Activated CD4-positive, alpha-beta T cell treated with anti-CD3 and anti-CD28 coated beads, Interleukin-2, amount 50 U/mL, for 48 hours (primary cell): ENCODE measurements around the gene UNC5C.

Experiments used
- DNase-seq, 2 experiments: peaks; one replicate each; pipeline ENCODE4 v3.0.0-alpha.2; 2020

UNC5C gene

DNA sequence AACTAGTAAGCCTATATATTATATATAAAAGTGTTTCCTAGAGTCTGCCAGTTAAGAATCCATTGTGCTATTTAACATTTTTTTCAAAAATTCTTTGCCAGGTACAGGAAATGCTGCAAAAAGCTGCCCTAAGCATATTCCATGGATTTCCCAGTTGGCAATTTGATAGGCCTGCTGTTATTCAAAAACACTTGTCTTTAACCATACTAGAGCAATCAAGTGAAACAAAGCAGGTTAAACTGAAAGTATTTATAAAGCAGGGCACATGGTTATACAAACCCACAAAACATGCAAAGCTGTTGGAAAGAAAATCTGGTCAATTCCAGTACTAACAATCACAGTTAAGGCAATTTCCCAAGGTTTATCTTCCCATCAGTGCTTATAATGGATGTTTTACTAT is 159.9 kb downstream of the UNC5C start:
- DNase-seq, result no peak

DNA sequence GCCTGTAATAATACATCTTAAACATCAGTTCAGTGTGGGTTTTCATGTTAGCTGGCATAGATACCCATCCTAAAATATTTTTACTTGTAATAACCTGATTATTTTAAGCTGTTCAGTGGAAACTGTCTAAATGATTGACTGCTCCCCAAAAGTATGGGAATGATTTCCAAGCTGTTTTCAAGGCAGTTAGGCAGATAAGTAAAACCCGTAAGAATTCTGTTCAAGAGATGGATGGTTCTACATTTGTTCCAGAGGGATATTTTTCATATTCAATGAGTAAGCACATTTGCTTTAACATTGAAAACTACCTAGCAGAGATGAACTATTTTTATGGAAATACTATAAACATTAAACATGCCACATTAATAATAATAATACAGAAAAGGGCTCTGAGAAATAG is 161.1 kb downstream of the UNC5C start:
- DNase-seq, result no peak

DNA sequence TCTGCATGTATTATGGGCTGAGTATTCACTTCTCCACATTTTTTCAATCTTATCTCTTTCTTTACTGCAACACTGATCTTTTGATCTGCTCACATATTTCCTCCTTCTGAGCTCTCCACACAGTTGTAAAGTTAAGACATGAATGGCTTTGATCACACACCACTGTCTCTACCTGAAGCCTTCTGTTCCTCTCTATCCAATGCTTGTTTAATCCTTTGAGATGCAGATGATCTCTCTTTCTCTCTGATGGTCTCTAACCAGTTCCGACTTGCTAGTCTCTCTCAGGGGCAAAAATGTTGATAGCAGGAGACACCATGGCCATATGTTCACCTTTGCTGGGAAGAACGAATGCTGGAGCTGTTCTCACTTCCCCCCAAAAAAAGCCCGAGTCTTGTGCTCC is 162.4 kb downstream of the UNC5C start:
- no peak for DNase-seq

DNA sequence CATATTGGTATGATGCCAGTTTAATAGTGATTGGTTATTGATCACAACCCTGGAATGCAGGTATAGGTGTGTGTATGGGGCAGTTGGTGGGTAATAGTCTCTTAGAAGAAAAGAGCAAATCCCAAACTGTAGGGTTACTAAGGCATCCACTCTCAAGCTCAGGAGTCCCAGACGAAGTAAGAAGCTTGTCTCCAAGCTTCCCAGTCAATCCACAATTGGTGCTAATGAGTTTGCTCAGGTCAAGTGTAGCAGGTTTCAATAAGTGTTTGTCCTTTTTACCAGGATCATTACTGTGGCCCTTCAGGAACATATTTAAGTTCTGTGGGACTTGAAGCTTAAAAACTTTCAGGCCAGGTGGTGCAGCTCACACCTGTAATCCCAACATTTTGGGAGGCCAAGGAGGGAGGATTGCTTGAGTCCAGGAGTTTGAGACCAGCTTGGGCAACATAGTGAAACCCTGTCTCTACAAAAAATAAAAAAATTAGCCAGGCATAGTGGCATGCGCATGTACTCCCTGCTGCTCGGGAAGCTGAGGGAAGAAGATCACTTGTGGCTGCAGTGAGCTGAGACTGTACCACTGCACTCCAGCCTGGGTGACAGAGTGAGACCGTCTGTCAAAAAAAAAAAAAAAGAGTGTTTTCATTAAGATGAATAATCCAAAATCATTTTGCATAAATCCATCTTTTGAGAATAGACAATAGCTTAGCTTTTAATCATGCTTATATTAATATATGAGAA is 166.8 kb downstream of the UNC5C start:
- DNase-seq, result no peak

DNA sequence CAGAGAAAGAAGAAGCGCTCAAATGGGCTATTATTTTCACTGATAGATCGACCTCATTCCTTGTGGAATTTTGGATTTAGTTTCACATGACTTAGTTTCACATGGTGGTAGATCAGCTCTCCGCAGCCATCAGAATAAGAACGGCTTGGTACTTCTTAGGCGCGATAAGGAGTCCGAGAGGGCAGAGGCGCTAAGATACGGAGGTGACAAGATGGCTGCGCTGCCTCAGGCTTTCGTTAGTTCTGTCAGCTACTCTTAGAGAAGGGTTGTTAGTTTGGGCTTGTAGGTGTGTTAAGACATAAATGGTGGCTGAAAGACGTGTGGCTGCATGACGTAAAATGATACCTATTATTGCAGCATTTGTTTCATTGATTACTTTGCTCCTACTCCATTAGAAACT is 169.1 kb downstream of the UNC5C start:
- no peak for DNase-seq

DNA sequence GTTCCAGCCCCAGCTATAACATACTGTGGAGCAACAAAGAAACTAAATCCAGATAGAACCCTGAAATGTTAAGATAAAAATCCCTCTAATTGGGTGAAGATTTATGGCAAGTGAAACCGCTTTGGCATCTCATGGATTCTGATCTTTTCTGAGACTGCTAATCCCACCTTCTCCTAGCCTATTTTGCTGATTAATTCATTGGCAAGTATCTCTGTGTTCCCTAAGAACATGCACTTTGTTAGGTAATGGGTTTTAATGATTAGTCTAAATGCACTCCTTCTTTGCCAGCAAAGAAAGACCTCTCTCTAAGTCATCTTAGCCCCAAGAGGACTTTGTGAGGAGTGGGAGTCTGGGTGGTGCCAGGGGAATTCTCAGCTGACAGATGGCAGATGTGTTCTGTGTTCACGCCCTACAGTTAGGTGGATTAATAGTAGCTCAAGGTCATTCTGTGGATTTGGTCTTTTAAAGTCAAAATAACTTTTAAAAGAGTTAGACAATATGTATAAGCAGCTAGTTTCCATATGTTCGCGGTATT is 171.3 kb downstream of the UNC5C start:
- no peak for DNase-seq

DNA sequence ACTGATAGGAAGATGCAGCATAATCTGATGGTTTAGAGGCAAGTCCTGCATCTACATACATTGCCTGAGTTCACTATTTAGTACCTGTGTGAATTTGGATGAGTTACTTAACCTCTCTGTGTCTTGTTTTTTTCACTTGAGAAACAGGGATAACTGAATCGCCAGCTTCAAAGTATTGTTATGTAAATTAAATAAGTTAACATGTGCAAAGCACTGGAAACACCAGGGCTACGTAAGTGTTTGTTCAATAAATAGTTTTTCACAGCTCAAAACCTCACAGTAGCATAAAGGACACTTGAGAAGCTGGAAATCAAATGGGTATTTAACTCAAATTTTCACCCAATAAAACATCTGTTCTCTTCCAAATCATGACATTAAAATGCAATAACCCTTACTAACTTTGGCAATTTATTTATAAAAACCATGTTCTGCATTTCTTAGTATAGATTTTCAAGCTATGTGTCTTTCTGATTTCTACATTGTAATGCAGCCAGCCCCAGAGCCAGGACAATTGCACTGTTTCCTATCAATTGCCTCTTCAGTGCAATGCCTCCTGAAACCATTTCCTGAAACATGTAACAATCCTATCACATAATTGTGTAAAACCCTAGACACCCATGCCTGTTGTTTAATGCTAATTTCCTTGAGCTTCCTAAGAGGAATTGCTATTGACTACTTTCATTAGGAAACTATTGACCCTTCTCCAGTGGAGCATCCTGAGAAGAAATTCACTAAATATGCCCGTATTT is 177.1 kb downstream of the UNC5C start:
- DNase-seq, result no peak

DNA sequence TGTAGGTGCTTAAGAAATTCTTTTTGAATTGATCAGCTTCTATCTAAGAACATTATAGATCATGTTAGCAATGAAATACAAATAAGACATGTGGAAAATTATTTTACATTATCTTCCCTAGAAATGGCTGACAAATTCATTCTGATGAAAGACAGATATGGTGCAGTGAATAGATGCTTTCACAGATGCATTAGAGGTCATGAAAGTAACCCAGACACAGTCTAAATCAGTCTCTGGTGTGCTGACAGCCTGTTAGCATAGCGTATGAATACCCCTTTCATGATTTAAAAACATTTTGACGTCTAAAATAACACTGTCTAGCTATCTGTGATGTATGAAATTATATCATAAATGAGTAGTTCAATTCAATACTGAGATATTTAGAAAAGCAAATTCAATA is 180.9 kb downstream of the UNC5C start:
- no peak for DNase-seq

DNA sequence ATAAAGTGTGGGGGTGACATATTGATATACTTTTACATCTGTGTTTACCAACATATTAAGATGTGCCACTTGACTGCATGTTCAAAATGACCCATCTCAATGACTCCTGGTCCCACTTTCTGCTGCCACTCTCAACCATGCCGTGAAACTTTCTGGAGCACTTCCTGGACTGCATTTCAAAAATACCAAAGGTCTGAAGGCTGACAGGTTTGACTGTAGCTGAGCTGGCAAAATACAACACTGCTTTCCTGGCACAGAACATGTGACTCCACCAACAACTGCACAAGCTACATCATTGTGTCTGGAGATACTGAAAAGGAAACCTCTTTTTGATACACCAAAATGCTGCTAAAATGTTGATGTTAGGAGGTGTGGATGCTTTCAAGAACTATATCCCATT is 184.8 kb downstream of the UNC5C start:
- DNase-seq, result no peak

DNA sequence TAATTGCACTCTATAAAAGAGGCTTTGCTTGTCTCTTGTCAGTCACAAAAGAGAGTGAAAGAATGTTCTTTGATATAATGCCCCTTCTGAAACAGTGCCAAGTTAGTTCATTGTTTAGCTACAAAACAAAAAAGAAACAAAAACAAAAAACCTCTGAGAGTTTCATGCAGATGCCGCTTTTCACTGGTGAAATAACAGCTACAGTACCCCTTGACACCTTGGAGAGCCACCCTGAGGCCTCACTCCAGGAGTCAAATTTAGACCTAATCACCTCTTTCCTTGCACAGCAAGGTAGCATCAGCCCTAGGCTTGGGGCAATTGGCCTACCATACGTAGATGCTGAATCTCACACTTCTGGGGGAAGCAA is 185.2 kb downstream of the UNC5C start:
- DNase-seq, result no peak

DNA sequence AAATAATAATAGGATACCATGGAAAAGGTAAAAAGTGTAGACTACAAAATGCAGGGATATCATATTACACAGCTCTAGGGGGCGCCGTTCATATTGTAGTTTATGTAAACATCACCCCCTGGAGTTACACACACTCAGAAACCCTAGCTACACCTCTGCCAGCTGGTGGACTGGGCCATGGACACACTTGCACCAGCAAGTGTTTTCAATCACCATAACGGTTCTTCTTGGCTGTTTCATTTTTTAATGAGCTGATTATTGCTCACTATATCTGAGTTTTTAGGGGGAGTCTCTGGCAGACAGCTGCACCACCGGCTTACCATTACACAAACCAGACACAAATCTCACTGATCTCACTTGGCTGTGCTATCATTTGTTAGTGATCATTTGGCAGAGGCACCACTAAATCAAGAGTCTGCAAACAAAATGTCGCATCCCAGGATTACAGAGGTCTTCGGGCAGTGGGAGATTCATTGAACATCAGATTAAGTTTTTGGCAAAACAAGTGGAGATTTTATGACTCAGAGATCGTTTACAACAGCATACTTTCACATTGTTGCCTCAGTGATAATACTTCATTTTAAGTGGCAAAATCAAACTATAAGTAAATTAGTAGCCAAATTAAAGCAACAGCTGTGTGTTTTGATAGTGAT is 185.7 kb downstream of the UNC5C start:
- peak in 1 of 2 experiments; percentile 9 for DNase-seq

DNA sequence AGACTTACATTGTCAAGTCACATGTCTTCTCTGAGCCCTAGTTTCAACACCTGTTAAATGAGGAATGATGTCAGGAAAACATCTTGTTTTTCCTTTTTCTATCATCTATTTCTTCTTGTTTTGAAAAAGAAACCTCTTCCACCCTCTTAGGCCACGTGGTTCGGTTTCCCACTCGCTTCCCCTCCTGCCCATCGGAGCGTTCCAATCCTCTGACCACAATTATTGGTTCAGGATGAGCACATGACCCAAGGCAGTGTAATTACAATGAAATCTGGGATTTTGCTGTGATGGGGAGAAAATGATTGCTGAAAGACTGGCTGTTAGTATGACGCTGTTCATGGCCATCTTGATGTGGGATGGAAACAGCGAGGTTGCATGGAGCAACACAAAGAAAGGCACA is 186.7 kb downstream of the UNC5C start:
- no peak for DNase-seq

DNA sequence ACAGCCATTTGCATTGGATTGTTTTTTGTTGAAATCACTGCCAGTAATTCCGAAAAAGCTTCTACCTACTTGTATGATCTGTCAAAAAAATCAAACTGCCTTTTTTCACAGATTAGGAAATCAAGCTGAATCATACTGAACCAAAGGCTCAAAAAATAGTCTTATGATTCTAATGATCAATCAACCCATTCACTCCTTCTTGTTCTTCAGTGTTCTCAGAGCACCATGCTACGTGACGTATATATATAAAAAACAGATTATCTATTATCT is 187.1 kb downstream of the UNC5C start:
- DNase-seq, result no peak

DNA sequence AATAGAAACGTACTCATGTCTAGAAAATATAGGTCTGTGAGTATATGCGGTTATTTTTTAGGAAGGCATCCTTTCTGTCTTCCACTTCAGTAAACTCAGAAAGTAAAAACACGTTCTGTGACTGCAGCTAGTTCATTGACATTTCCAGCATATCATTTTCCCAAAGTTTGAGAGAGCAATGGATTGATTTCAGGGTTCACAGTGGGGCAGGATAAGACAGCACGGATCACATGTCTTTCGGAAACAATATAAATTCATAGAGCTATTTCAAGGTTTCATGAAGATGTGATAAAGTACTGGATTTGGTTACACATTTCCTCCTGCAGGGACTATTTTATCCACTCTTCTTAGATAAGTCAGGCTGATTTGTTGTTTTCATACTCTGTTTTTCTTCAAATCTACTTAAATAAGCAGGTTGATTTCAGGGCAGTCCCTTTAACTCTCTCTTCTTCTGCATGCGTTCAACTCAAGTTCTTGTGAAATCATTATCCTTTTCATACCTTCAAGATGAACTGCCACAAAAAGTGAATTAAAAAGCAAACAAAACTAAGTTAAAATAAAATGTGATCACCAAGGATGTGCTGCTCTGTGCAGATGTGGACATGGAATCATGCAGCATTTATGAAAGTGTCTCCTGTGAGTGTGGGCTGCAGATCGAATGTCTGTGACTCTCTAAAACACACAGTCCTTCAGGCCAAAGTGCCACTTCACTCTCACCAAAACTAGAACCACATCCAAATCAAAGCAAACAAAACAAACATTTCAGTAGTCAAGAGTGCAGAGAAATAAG is 187.7 kb downstream of the UNC5C start:
- DNase-seq, result no peak

DNA sequence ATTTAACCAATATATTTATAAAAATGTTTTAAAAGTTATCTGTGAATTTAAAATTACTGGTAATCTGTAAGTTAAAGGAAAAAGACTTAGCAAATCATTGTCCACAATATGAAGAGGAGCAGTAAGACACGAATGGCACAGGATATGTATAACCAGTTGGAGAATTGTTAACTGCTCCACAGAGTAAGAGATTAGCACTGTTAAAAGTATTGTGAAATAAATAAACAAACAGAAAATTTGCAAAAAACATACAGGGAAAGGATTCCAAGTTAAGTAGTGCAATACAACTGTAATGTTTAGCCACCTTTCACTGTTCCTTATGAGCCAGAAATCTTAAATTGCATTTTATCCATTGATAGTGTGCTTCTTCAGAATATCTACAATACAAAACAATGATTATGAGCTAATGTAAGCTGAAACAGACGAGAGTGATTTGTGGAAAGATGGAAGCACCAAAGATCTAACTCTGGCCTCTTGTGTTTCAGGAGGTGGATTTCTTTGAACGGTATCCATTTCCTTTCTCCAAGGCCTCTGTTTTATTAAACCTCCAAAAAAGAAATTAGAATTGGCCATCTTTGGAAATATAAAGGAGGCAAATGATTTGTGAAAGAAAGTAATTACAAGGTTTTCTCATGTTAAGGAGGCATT is 188.4 kb downstream of the UNC5C start:
- DNase-seq, result no peak

DNA sequence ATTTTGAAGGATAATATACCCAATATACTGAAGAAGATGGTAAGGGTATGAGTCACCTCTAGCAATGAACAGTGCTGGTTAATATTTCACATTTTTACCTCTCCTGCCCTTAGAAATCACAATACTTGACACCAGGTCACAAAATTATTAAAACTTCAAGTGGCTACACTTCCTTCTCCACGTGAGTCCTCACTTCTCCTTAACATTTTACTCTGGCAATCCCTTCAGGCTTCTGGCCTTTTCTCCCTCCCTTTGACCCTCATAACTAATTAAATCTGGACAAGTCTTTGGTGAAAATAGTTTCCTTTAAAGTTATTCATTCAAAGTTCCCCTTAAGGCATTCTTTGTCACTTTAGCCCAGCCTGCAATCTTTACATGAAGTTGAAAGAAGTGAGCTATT is 190.4 kb downstream of the UNC5C start:
- no peak for DNase-seq

DNA sequence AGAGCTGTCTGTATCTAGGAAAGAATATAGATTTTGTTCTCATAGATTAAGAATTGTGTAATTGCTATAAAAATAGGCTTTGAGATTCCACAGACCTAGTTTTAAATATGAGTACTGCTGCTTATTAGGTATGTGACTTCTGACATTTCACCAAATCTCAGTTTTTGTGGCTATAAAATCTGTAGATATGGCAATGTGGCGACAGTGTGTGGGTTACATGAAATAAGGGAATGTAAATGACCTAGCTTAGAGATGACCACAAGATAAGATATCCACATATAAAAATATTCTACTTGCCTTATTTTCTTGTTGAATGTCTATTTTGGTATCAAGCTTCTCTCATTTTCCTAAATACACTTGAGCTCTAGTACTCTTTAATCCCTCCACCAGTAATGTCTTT is 193.8 kb downstream of the UNC5C start:
- DNase-seq, result no peak

DNA sequence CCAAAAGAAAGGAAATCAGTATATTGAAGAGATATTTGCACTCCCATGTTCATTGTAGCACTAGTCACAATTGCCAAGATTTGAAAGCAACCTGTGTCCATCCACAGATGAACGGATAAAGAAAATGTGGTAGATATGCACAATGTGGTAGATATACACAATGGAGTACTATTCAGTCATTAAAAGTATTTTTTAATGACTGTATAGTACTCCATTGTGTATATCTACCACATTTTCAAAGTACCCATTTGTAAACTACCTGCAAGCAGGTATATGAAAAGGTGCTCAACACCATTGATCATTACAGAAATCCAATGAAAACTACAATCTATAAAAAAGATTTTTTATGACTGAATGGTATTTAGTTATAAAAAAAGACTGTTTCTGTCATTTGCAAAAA is 200.4 kb downstream of the UNC5C start:
- DNase-seq, result no peak

DNA sequence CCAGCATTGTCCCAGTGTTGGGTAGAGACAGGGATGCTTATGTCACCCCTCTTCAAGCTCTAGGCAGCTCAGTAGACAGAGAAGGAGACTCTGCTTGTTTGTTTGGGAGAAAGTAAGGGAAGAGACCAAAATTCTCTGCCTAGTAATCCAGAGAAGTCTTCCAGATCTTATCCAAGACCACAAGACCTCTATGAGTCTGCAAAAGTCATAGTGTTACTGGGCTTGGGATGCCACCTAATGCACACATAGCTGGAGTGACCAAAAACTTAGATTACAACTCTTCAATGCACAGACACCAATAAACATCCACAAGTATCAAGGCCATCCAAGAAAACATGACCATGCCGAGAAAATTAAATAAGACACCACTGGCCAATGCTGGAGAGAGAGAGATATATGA is 205.5 kb downstream of the UNC5C start:
- DNase-seq, result no peak

DNA sequence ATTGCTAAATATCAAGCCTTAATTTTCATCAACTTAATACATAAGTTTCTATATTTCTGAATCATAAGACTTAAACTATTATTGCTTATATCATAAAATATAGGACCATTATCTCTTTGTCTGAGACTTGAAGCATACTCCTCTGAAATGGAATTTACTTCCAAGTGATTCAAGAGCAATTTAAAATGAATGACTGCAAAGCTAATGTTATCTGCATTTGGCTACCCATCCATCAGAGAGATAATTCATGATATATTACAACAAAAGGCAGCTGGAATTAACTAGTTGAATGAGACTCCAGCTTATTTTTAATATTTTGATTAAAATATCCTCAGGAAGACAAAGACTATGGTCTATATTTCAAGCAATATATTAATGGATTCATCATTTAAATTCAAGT is 208.6 kb downstream of the UNC5C start:
- no peak for DNase-seq

DNA sequence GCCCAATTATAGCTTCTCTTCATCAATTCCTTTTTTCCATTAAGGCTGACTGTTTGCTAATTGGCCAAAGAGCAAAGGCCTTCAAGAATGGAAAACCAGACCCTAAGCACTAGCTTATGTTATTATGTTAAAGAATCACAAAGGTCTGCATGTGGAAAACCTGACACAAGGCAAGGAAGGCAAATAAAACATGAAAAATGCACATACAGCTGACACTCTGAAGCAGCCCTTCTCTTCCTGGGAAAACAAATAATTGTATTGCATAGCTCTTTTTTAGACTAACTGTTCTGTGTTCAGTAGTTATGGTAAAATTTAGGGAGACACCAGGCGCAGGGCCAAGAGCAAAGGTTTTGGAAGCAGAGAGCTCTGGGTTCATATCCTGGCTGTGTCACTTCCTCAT is 223.1 kb downstream of the UNC5C start:
- DNase-seq, result no peak

DNA sequence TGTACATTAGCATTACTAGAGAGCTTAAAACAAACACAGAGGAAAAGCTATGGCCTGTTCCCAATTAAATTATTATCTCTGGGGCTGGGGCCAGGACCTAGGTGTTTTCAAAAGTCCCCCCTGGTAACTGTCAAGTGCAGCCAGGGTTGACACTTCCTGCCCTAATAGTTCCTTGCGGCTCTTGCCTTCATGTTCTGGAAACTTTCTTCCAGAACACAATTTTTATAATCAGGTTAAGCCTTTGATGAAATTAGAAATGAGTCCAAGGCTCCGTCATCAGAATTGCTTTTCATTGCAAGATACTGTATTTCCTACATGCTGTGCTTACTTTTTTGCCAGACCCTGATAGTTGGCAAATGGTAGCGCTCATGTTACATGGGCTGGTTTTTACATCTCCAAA is 229.6 kb downstream of the UNC5C start:
- DNase-seq, result no peak

DNA sequence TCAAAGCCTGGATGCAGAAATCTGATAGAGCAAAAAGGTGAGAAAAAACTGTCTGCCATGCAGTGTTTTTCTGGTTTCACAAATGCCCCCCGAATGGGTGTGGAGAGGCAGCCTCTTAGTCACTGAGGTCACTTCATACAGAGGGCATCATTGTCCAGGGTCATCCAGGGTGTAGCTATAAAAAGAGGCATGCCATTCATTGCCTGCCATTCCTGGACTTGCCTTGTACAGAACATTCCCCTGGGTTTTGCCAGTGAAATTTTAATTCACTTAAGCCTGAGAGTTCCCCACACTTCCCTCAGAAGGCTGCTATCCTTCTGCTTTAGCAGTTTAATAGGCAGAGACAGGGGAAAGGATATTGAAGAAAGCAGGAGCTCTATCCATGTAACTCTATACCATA is 230.3 kb downstream of the UNC5C start:
- no peak for DNase-seq
